ENCODE results near the gene PTAR1. TPM values are rescaled to one million over a fixed set of nuclear protein-coding genes. Genes with fewer than 3 reads are reported as not detected.
"Not testable (repeated sequence)": the region's sequence is repeated elsewhere in the genome, so short reads cannot be mapped to it uniquely, and the experiment has no call there.

The PTAR1 gene
- 94.5 TPM for total RNA-seq

- peak; percentile 82 for DNase-seq
Measured at GRCh38 chr9:69759421-69760277, at the start of gene PTAR1. Gene PTAR1, minus strand, starts transcription at chr9:69760011. Its CDS starts 73 bp downstream, at chr9:69759938.

GRCh38 chr9:69809304-69809863 is 49.6 kb upstream of the PTAR1 start:
- no peak for DNase-seq

- no peak for DNase-seq
Measured at GRCh38 chr9:69806627-69807026, 46.8 kb upstream of the PTAR1 start.

- no peak for DNase-seq
Measured at GRCh38 chr9:69805962-69806515, 46.2 kb upstream of the PTAR1 start.

GRCh38 chr9:69801989-69802388 is 42.2 kb upstream of the PTAR1 start:
- DNase-seq: no peak

GRCh38 chr9:69800027-69800426 is 40.2 kb upstream of the PTAR1 start:
- DNase-seq: not testable (repeated sequence)

GRCh38 chr9:69799521-69799920 is 39.7 kb upstream of the PTAR1 start:
- not testable (repeated sequence) for DNase-seq

- DNase-seq: no peak
Measured at GRCh38 chr9:69798744-69799143, 38.9 kb upstream of the PTAR1 start.

GRCh38 chr9:69797675-69798074 is 37.9 kb upstream of the PTAR1 start:
- DNase-seq: no peak

GRCh38 chr9:69794356-69794755 is 34.5 kb upstream of the PTAR1 start:
- no peak for DNase-seq

GRCh38 chr9:69785757-69786156 is 25.9 kb upstream of the PTAR1 start:
- no peak for DNase-seq

- no peak for DNase-seq
Measured at GRCh38 chr9:69773258-69773657, 13.4 kb upstream of the PTAR1 start.

GRCh38 chr9:69771775-69772418 is 12.1 kb upstream of the PTAR1 start:
- DNase-seq: no peak

- DNase-seq: no peak
Measured at GRCh38 chr9:69768716-69769115, 8.9 kb upstream of the PTAR1 start.

GRCh38 chr9:69768101-69768500 is 8.3 kb upstream of the PTAR1 start:
- no peak for DNase-seq

GRCh38 chr9:69763862-69764261 is 4.1 kb upstream of the PTAR1 start:
- DNase-seq: not testable (repeated sequence)

- no peak for DNase-seq
Measured at GRCh38 chr9:69762527-69762926, 2.7 kb upstream of the PTAR1 start.

- DNase-seq: no peak
Measured at GRCh38 chr9:69760278-69760610, 433 bp upstream of the PTAR1 start.

GRCh38 chr9:69759021-69759420 is 790 bp downstream of the PTAR1 start:
- DNase-seq: no peak

- no peak for DNase-seq
Measured at GRCh38 chr9:69757996-69758675, 1.7 kb downstream of the PTAR1 start.

- no peak for DNase-seq
Measured at GRCh38 chr9:69755205-69755604, 4.6 kb downstream of the PTAR1 start.

- no peak for DNase-seq
Measured at GRCh38 chr9:69753830-69754229, 6.0 kb downstream of the PTAR1 start.

- DNase-seq: no peak
Measured at GRCh38 chr9:69750085-69750484, 9.7 kb downstream of the PTAR1 start.
